HG03460 (cell line): ENCODE measurements around the gene FUOM.
"Not testable (repeated sequence)": the region's sequence is repeated elsewhere in the genome, so short reads cannot be mapped to it uniquely, and the experiment has no call there.

Experiments
- ATAC-seq: cut with Tn5 transposase; IDR thresholded peaks from one replicate; pipeline ENCODE4 v1.9.1; 2021; ENCODE audit not compliant: unreplicated experiment

FUOM gene

DNA sequence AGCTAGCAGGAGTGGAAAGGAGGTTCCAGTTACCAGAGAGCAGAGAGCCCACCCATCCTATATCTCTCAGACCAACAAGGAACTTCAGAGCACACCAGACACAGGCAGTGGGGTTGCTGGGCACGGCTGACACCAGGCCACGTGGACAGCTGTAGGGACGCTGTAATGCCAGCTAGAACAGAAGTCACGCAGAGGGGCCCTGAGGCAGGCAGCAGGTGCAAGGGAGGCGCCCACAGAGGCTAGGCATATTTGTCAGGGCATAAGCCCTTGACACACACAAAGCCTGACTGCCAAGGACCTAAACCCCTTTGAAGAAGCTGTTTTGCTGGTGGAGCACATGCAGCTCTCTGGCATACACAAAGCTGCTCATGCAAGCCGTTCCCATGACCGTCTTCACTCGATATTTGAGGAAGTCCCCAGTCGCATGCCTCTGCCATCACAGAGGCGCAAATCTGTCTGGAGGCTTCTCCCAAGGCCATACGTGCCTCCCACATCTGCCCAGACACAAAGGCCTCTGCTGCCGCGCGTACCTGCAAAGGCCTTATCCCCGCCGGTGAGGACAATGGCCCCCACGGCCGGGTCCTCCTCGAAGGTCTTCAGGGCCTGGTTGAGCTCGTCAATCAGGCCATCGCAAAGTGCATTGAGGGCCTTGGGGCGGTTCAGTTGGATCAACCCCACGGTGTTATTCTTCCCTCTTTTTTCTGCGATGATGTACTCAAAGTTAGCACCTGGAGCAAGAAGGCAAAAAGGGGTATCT, 12.4 kb upstream of the FUOM start:
- no peak for ATAC-seq

GRCh38 chr10:133368153-133368552, 10.3 kb upstream of the FUOM start:
- no peak for ATAC-seq

DNA sequence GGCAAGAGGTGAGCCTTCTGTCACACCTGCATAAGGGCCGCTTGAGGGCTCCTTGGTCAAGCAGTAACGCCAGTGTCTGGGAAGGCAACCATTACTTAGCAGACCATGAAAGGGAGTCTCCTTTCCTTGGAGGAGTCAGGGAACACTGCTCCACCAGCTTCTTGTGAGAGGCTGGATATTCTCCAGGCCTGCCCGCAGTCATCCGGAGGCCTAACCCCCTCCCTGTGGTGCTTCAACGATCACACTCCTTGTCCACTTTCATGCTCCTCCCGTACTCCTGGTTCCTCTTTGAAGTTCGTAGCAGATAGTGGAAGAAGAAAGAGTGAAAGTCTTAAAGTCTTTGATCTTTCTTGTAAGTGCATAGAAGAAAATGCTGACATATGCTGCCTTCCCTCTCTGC, 9.6 kb upstream of the FUOM start:
- not testable (repeated sequence) for ATAC-seq

DNA sequence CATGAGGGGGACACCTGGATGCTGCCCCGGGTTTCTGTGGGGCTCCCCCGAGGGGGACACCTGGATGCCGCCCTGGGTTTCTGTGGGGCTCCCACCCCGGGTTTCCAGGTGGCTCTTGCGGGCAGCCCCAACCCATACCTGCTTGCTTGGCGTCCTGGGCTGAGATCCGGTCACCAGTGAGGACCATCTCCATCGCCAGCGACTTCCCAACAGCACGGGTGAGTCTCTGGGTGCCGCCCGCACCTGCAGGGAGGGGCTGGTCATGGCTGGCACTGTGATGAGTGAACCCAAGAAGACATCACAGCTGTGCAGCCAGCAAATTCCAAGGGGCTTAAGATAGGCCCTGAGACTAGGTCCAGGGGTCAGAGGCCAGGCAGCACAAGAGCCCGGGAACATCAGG, 8.9 kb upstream of the FUOM start:
- ATAC-seq = no peak

DNA sequence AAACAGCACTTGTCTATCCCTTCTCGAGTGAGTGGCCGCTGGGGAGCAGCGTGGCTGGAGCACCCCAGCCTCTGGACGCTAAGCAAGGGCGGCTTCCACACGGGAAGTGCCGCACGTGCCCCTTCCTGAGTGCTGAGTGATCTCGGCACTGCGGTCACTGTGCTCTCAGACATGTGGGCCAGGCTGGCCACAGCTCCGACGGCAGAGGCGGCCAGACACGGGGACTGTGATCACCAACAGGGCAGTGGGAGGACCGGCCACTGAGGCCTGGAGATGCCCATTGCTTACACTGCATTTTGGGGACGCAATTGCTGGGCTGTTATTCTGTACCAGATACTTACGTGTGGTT, 8.3 kb upstream of the FUOM start:
- no peak for ATAC-seq

- no peak for ATAC-seq
These were observed 7.8 kb upstream of the FUOM start for GRCh38 chr10:133365461-133366129.

DNA sequence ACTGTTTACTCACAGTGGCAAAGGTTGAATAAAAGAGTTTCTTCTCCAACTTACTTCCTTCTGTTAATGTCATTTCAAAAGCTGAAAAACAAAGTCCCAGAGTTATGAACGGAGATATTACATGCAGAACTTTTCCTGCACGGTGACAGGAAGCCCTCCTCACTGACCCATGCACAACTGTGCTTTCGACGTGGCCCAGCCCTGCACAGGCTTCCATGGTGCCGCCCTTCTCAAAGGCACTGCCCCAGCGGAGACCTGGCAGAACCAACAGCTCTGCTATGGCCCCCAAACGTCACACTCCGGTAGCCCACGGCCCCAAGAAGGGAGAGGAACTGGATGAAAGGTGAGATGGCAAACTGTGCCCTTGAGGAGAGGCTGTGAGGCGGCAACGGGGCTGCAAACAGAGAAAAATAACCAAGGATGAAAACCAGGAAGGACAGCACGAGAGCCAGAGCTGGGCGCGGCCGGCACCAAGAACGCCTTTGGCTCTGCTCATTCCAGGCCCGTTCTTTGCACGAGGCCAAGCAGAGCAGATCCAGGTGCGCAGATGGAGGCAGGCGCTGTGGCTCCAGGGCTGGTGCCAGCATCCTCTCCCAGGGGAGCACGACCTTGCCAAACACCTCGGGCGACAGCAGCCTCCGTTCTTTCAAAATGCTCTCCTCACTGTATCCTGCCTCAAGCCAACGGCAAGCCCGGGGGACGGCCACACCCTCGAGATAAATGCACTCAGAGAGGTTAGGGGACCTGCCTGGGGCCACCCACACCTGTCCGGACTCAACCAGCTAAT, 7.0 kb upstream of the FUOM start:
- ATAC-seq = no peak

DNA sequence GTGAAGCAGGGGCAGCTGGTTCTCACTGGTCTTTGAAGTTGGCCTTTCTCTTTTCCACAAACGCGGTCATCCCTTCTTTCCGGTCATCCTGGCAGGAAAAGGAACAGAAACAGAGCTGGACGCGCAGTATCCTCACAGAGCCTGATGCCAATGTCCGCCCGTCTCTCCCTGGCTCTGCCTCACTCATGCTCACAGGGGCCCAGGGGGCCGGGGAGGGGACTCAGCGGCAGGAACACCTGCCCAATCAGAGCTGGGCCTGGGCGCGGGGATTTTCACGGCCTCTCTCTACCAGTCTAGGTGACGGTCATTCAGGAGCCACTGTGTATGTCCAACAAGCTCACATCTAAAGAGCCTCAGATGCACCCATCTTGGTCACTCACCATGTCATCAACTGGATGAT, 5.0 kb upstream of the FUOM start:
- ATAC-seq = no peak

DNA sequence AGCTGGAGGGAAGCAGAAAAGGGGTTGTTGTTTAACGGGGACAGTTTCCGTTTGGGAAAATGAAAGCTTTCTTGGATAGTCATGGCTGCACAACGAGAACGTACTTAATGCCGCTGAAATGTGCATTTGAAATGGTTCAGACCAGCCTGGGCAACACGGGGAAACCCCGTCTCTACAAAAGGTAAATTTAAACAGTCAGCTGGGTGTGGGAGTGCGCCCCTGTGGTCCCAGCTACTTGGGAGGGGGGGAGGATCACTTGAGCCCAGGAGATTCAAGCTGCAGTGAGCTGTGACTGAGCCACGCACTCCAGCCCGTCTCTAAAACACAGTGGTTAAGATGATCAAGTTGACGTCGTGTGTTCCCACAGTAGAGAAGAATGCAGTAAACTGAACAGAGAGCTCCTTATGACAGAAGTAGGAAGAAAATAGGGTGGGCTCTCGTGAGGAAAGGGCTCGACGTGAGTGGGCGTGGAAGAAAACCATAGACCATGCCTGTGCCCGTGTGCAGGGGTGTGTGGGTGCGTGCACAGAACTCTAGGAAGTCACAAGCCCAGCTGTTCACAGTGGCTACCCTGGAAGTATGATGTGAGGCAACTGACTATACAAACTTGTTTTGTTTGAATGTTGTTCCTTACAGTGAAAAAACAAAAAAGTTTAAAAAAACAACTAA, 4.1 kb upstream of the FUOM start:
- ATAC-seq = no peak

DNA sequence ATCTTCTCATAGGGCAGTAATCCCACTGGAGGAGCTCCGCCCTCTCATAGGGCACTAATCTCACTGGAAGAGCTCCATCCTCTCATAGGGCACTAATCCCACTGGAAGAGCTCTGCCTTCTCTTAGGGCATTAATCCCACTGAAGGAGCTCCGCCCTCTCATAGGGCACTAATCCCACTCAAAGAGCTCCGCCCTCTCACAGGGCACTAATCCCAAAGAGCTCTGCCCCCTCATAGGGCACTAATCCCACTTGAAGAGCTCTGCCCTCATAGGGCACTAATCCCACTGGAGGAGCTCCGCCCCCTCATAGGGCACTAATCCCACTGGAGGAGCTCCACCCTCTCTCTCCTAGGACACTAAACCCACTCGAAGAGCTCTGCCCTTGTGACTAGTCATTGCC, 3.4 kb upstream of the FUOM start:
- ATAC-seq = no peak

GRCh38 chr10:133359972-133360610, 2.3 kb upstream of the FUOM start:
- no peak for ATAC-seq

DNA sequence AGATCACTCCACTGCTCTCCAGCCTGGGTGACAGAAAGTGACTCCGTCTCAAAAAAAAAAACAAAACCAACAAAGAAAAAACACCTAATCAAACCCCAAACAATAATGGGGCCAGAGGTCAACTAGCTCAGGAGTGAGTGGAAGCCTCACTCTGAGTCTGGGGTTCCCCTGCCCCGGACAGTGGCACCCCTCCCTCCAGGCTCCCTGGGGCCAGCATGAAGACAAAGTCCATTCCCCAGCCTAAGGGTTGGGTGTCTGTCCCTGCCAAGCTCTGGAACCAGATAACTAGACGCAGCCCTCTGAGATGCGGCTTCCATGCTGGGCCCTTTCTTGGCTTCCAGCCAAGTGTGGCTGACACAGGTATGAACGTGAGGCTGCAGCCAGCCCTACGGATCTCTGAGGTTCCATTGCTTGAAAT, 1.7 kb upstream of the FUOM start:
- no peak for ATAC-seq

DNA sequence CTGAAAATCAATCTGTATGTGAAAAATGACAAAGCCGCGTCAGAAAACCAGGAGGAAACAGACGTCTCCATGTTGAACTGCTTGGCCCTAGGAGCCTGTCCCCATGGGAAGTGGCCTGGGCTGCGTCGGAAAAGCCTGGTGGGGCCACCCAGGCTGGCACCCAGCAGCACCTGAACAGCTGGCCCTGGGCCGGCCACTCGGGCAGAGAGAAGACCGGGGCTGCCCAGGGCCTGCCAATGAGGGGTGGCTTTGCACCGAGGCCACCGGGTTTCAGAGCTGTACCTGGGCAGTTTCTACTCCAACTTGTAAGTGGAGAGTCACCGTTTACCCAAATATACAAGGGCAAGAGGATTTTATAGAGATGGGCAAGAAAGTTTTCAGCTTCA, 1.1 kb upstream of the FUOM start:
- ATAC-seq = no peak

GRCh38 chr10:133358162-133358924, 524 bp upstream of the FUOM start:
- no peak for ATAC-seq

- no peak for ATAC-seq
These were observed 1.1 kb downstream of the FUOM start for GRCh38 chr10:133356549-133357284.

- no peak for ATAC-seq
These were observed 1.8 kb downstream of the FUOM start for GRCh38 chr10:133355991-133356390.

DNA sequence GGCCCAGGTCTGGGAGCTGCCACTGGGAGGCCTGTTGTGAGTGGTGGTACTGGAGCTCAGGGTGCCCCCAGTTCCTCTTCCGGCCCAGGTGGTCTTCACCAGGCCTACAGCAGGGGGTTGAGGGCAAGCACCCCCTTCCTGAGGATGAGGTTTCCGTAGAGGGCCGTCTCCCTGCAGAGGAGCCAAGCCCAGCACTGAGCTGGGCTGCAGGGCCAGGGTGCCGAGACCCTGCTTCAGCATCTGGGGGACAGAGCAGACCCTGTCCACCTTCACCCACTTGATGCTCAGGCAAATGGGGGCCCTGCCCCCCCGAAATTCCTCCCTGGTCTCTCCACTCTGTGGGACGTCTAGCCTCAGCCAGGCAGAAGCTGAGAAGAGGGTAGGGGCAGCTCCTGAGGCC, 2.6 kb downstream of the FUOM start:
- ATAC-seq = no peak

- ATAC-seq = no peak
These were observed 3.1 kb downstream of the FUOM start for GRCh38 chr10:133354672-133355240.

DNA sequence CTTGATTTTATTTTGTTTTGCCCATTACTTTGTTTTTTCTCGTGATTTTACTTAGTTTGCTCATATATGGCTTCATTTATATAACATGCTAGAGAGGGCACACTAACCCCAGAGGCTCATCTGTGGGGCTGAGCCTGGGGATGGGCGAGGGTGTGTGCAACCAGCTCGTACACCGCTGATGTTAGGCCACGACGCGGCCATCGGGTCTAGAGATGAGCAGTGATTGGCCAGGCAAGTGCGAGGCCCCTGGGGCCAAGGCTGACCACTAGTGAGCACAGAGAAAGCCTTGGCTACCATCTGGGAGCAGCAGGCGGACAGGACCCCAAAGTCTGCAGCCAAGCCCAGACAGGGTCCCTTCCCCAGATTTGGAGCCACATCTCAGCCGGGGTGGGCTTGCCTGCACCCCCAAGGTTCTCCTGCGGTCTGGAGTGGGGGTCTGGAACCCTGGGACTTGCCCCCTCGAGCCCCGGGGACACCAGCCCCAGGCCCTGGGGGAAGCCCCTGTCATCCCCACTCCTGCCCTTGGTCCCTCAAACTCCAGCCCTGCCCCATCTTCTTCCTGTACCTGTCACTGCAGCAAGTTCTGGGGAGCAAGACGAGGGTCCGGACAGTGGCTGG, 3.7 kb downstream of the FUOM start:
- ATAC-seq = no peak
